ENCODE results near the gene SRGAP3. TPM values are rescaled to one million over a fixed set of nuclear protein-coding genes. Genes with fewer than 3 reads are reported as not detected.
A peak's percentile ranks its signal among the peaks of the same experiment; 100 is the strongest.

SRGAP3 gene
- total and polyA plus RNA-seq, 8 donors, result 0.31 to 31.7 (median 5.8) TPM

- H3K9me3 ChIP-seq, result no peaks in the 10 kb centered on the region
- peaks cover 0 to 12% (median 4%) of the 10 kb centered on the region in 4 donors for H3K36me3 ChIP-seq
- no peak overlapping the region for H3K27ac ChIP-seq
- no peak overlapping the region for H3K4me3 ChIP-seq
- peaks cover 20 to 38% (median 31%) of the 10 kb centered on the region in 4 donors for H3K4me1 ChIP-seq
- DNase-seq, result peak in 1 of 2 donors; percentile 40
- 71 to 100% (median 86%) methylated on average over 1 of the region's 1 CpG for WGBS, 5 donors
- H3K27me3 ChIP-seq, result no peaks in the 10 kb centered on the region
- intact Hi-C loops (cut with DNase I; ENCODE audit: low total_unique reads), result no loop called here
- TF ChIP-seq, protein P1, sequence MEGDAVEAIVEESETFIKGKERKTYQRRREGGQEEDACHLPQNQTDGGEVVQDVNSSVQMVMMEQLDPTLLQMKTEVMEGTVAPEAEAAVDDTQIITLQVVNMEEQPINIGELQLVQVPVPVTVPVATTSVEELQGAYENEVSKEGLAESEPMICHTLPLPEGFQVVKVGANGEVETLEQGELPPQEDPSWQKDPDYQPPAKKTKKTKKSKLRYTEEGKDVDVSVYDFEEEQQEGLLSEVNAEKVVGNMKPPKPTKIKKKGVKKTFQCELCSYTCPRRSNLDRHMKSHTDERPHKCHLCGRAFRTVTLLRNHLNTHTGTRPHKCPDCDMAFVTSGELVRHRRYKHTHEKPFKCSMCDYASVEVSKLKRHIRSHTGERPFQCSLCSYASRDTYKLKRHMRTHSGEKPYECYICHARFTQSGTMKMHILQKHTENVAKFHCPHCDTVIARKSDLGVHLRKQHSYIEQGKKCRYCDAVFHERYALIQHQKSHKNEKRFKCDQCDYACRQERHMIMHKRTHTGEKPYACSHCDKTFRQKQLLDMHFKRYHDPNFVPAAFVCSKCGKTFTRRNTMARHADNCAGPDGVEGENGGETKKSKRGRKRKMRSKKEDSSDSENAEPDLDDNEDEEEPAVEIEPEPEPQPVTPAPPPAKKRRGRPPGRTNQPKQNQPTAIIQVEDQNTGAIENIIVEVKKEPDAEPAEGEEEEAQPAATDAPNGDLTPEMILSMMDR (IDR thresholded peaks at IDR 0.05), result no peak
- no peak for TF ChIP-seq EP300 (IDR thresholded peaks at IDR 0.05)
- TF ChIP-seq POLR2A (IDR thresholded peaks at IDR 0.05), result no peak
- no peak for TF ChIP-seq POLR2AphosphoS5 (IDR thresholded peaks at IDR 0.05)
Observed at GRCh38 chr3:9023226-9023590, 226.2 kb downstream of the SRGAP3 start.

DNA sequence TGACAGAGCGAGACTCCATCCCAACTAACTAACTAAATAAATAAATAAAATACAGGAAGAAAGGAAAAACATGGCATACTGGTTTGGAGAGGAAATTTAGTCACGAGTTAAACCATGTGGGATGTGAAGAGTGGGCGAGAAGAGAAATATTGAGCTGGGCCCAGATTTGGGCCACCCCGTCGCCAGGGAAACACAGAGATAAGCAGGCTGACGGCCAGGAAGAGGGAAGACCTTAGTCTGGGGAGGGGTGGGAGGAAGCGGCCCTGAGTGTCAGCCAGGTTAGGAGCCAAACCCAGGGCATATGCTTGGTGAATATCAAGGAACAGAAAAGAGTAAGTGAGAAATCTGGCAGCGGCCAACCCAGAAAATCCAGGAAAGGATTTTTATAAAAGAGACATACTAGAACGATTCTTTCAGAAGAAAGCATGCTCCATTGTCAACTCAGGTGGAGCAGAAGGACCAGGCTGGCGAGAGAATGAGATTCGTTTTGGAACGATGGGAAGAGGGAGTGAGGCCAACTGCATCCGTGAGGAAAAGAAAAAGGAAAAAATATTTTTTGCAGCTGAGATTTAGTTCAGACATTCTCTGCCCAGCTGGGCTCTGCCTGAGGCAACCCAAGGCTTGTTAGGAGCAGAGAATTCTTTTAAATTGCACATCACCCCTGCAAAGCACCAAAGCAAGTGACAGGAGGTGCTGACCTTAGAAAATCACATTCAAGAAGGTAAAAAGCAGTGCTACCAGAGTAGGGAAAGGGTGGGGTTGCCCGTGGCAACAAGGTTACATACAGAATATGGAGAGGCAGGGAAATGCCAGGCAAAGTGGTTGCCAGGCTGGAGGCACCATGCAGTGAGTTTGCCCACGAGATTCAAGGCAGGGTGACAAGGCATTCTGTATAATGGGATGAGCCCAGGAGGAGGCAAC, 226.9 kb downstream of the SRGAP3 start:
- no peak for TF ChIP-seq POLR2AphosphoS5 (IDR thresholded peaks at IDR 0.05)
- TF ChIP-seq EP300 (IDR thresholded peaks at IDR 0.05), result no peak
- no peak for TF ChIP-seq POLR2A (IDR thresholded peaks at IDR 0.05)
- TF ChIP-seq, protein P1 (IDR thresholded peaks at IDR 0.05), result no peak
- WGBS, 5 donors, result 81 to 84% (median 81%) methylated on average over 15 of the region's 15 CpGs
- Histone ChIP-seq H3K4me1 (peaks cover 13 to 31% (median 24%) of the 10 kb centered on the region in 4 donors), H3K27me3 (no peaks in the 10 kb centered on the region), H3K9me3 (no peaks in the 10 kb centered on the region), H3K27ac (no peak overlapping the region), H3K4me3 (no peak overlapping the region), H3K36me3 (peaks cover 0 to 12% (median 4%) of the 10 kb centered on the region in 4 donors)
- intact Hi-C loops (cut with DNase I; ENCODE audit: low total_unique reads), result no loop called here
- DNase-seq, result no peak

GRCh38 chr3:9021271-9022009, 228.0 kb downstream of the SRGAP3 start:
- no peak for DNase-seq
- H3K27me3 ChIP-seq, result no peaks in the 10 kb centered on the region
- intact Hi-C loops (cut with DNase I; ENCODE audit: low total_unique reads), result no loop called here
- H3K36me3 ChIP-seq, result peaks cover 0 to 12% (median 4%) of the 10 kb centered on the region in 4 donors
- H3K9me3 ChIP-seq, result no peaks in the 10 kb centered on the region
- no peak overlapping the region for H3K27ac ChIP-seq
- H3K4me1 ChIP-seq, result peaks cover 12 to 28% (median 21%) of the 10 kb centered on the region in 4 donors
- no peak overlapping the region for H3K4me3 ChIP-seq
- WGBS, 5 donors, result 89 to 97% (median 95%) methylated on average over 7 of the region's 7 CpGs
- no peak for TF ChIP-seq EP300 (IDR thresholded peaks at IDR 0.05)
- TF ChIP-seq, protein P1 (IDR thresholded peaks at IDR 0.05), result no peak
- TF ChIP-seq POLR2A (IDR thresholded peaks at IDR 0.05), result no peak
- no peak for TF ChIP-seq POLR2AphosphoS5 (IDR thresholded peaks at IDR 0.05)

DNA sequence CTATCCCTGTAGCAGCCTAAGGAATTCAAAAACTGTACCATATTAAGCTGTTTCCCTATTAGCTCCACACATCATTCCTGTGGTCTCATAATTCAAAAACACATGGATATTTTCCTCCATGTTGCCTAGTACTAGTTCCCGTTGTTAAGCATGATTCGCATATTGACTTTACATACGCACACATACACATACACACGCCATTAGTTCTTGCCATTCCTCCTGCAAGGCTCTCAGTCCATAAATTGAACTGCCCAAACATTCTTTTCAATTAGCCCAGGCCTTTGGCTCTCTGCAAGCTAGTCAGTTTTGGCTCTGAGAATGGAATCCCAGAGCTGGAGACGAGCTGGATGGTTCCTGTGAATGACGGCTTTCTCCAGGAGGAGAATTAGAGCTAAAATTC, 229.0 kb downstream of the SRGAP3 start:
- Histone ChIP-seq H3K36me3 (peaks cover 0 to 12% (median 4%) of the 10 kb centered on the region in 4 donors), H3K27me3 (no peaks in the 10 kb centered on the region), H3K4me1 (peaks cover 12 to 28% (median 21%) of the 10 kb centered on the region in 4 donors), H3K4me3 (no peak overlapping the region), H3K9me3 (no peaks in the 10 kb centered on the region), H3K27ac (no peak overlapping the region)
- no peak for DNase-seq
- no peak for TF ChIP-seq POLR2AphosphoS5 (IDR thresholded peaks at IDR 0.05)
- TF ChIP-seq, protein P1 (IDR thresholded peaks at IDR 0.05), result no peak
- TF ChIP-seq EP300 (IDR thresholded peaks at IDR 0.05), result no peak
- TF ChIP-seq POLR2A (IDR thresholded peaks at IDR 0.05), result no peak
- intact Hi-C loops (cut with DNase I; ENCODE audit: low total_unique reads), result no loop called here
- WGBS, 5 donors, result 72 to 85% (median 78%) methylated on average over 6 of the region's 6 CpGs
